OCI-LY7 (cell line): Measurements from ENCODE around the gene CHAF1A. TPM values are rescaled to one million over a fixed set of nuclear protein-coding genes. Genes with fewer than 3 reads are reported as not detected.

ENCODE experiments used
- BruUV-seq: library from RNA; stranded (reverse); fragments of 400-500 nt; replicated peaks from 2 replicates; lab custom pipeline; 2021; lab: Mats Ljungman, UMichigan
- CTCF ChIA-PET: fragments of 300-600 bp; sonication (Branson Sonifier 250); formaldehyde crosslinking; loops from one replicate; lab custom pipeline; 2022; ENCODE audit warnings: antibody characterized with exemption; ENCODE audit not compliant: unreplicated experiment; lab: Charles Lee
- POLR2A ChIA-PET: fragments of 300-600 bp; sonication (Branson Sonifier 250); formaldehyde crosslinking; loops from one replicate; lab custom pipeline; 2022; ENCODE audit warnings: antibody characterized with exemption; lab: Charles Lee
- DNase-seq: peaks from one replicate; pipeline ENCODE4 v3.0.0-alpha.2; 2015; ENCODE audit warnings: low spot score
- H2AFZ ChIP-seq: fragments of 200-600 bp; sonication (generic), shearing (Covaris generic); 2 replicates; pipeline ENCODE4 v1.6.1; 2014; ENCODE audit warnings: mild to moderate bottlenecking, antibody characterized with exemption, low read length, moderate library complexity
- H3K27ac ChIP-seq: fragments of 200-600 bp; sonication (generic); 2 replicates; pipeline ENCODE4 v1.5.1; 2014; ENCODE audit warnings: mixed run types, low read depth, mild to moderate bottlenecking, moderate library complexity, low read length, inconsistent platforms; ENCODE audit not compliant: poor library complexity, severe bottlenecking
- H3K36me3 ChIP-seq: fragments of 200-600 bp; sonication (generic); 2 replicates; pipeline ENCODE4 v1.6.1; 2014; ENCODE audit warnings: mild to moderate bottlenecking, antibody characterized with exemption, low read length, moderate library complexity, mixed read lengths; ENCODE audit not compliant: insufficient read depth
- H3K4me1 ChIP-seq: fragments of 200-600 bp; sonication (generic); 2 replicates; pipeline ENCODE4 v1.5.1; 2014; ENCODE audit warnings: mild to moderate bottlenecking, low read length; ENCODE audit not compliant: insufficient read depth, poor library complexity, severe bottlenecking
- H3K4me2 ChIP-seq: fragments of 200-600 bp; sonication (generic); 2 replicates; pipeline ENCODE4 v1.6.1; 2014; ENCODE audit warnings: mild to moderate bottlenecking, low read length
- H3K4me3 ChIP-seq: fragments of 200-600 bp; sonication (generic); 2 replicates; pipeline ENCODE4 v1.5.1; 2014; ENCODE audit warnings: mild to moderate bottlenecking, low read depth, low read length; ENCODE audit not compliant: poor library complexity, severe bottlenecking
- H3K79me2 ChIP-seq: fragments of 200-600 bp; sonication (generic); 2 replicates; pipeline ENCODE4 v1.6.1; 2016; ENCODE audit warnings: low read depth, mild to moderate bottlenecking, low read length, moderate library complexity, mixed read lengths; ENCODE audit not compliant: insufficient read depth
- H3K9me2 ChIP-seq: fragments of 200-600 bp; sonication (generic); 2 replicates; pipeline ENCODE4 v1.6.1; 2016; ENCODE audit warnings: mild to moderate bottlenecking, low read length, mixed read lengths; ENCODE audit not compliant: insufficient read depth
- H3K9me3 ChIP-seq: fragments of 200-600 bp; sonication (generic); 2 replicates; pipeline ENCODE4 v1.6.1; 2014; ENCODE audit warnings: mild to moderate bottlenecking, mixed run types, low read length, mixed read lengths
- H4K20me1 ChIP-seq: fragments of 200-600 bp; sonication (generic); 2 replicates; pipeline ENCODE4 v1.6.1; 2014; ENCODE audit warnings: mild to moderate bottlenecking, antibody characterized with exemption, low read length, moderate library complexity, mixed read lengths; ENCODE audit not compliant: insufficient read depth
- EZH2phosphoT487 ChIP-seq: fragments of 200-600 bp; sonication (generic); IDR thresholded peaks from 2 replicates; pipeline ENCODE4 v1.6.1; 2018; ENCODE audit warnings: low read depth, borderline replicate concordance, mild to moderate bottlenecking, mixed run types, antibody characterized with exemption, low read length, moderate library complexity, mixed read lengths
- intact Hi-C: fragments of 100-400 bp; cut with micrococcal nuclease; formaldehyde crosslinking; loops from one replicate; pipeline ENCODE4 v1.10.0; 2022; ENCODE audit not compliant: unreplicated experiment
- total RNA-seq, 2 experiments: library from RNA; depleted of rRNA in 1 of 2; stranded (reverse); fragments of >200 nt in 1 of 2; shearing (Covaris generic) in 1 of 2; gene quantifications; 2 replicates each; pipeline ENCODE4 v1.2.3, GENCODE V29; 2014 to 2022
- TF ChIP-seq, protein P1 (sequence below): fragments of 200-600 bp; sonication (generic); conservative IDR thresholded peaks from 2 replicates; pipeline ENCODE4 v1.5.1; 2014; ENCODE audit warnings: mild to moderate bottlenecking, antibody characterized with exemption, low read length, moderate library complexity, mixed read lengths

CHAF1A gene
- total RNA-seq, 2 experiments from 2014 or later = 107 to 119 TPM

DNA sequence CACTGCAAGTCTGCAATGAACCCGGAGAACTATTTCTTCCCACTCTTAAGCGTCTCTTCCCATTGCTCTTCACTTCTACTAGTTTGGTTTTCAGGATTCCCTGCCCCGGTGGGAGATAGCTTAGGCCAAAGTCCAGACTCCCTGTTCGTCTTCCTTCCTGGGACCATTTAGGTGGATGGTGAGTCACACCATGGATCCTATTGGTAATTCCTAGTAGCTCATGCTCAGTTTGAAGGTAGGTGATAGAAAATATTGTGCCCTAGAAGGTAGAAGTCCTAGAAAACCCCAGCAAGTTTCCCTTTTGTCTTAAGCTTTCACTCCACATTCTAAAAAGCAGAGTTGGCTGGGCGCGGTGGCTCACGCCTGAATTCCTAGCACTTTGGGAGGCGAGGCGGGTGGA is 13.8 kb downstream of the CHAF1A start:
- no peaks in the 10 kb centered on the region for H3K9me2 ChIP-seq
- POLR2A ChIA-PET = interaction anchor here (1.0 to 1.1 kb wide), 2 partner anchors 9 to 12 kb away, joined by 4 to 6 read pairs; no protein-coding TSS in a partner anchor

DNA sequence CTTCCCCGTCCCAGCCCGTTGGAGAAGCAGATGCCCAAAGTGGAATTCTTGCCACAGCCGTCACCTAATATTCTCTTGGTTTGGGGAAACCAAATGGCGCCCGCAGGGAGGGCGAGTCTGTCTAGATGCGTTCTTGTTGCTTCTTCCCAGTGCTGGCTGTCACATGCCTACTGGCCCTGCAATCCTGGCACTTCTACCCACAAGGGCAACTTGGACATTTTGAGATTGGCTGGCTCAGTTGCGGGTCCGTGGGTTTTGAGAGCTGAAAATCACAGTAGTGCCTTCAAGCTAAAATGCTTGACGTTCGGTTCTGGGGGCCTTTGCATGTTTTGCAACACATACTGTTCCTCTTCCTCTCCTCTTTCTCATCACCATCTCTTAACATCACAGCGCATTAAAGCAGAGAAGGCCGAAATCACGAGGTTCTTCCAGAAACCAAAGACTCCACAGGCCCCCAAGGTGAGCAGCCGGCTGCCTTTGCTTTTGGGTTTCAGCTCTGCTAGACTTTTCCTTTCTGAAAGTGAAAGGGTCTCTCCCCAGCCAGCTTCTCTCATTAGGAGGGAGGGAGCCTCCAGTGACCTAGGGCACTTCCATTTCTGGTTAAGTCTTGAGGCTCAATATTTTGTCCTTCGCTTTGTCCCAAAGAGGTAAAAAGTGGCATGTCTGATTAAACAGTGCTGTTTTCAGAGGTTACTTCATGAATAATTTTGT is 21.1 kb downstream of the CHAF1A start:
- H3K9me2 ChIP-seq = no peaks in the 10 kb centered on the region
- peaks cover 87% of the 10 kb centered on the region for H3K36me3 ChIP-seq
- no peak overlapping the region for H3K4me3 ChIP-seq
- POLR2A ChIA-PET = interaction anchor here (0.6 to 0.7 kb wide), 2 partner anchors 47 to 141 kb away, joined by 3 to 6 read pairs; no protein-coding TSS in a partner anchor
- intact Hi-C loops = no loop called here
- no peak for DNase-seq
- TF ChIP-seq, protein P1, sequence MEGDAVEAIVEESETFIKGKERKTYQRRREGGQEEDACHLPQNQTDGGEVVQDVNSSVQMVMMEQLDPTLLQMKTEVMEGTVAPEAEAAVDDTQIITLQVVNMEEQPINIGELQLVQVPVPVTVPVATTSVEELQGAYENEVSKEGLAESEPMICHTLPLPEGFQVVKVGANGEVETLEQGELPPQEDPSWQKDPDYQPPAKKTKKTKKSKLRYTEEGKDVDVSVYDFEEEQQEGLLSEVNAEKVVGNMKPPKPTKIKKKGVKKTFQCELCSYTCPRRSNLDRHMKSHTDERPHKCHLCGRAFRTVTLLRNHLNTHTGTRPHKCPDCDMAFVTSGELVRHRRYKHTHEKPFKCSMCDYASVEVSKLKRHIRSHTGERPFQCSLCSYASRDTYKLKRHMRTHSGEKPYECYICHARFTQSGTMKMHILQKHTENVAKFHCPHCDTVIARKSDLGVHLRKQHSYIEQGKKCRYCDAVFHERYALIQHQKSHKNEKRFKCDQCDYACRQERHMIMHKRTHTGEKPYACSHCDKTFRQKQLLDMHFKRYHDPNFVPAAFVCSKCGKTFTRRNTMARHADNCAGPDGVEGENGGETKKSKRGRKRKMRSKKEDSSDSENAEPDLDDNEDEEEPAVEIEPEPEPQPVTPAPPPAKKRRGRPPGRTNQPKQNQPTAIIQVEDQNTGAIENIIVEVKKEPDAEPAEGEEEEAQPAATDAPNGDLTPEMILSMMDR = no peak
- TF ChIP-seq EZH2phosphoT487 = no peak
- H3K9me3 ChIP-seq = no peaks in the 10 kb centered on the region
- H3K4me1 ChIP-seq = no peaks in the 10 kb centered on the region
- H2AFZ ChIP-seq = no peak overlapping the region
- CTCF ChIA-PET = no interaction called here
- no peaks in the 10 kb centered on the region for H3K79me2 ChIP-seq
- H4K20me1 ChIP-seq = no peaks in the 10 kb centered on the region
- no TSS peak for BruUV-seq
- no peak overlapping the region for H3K4me2 ChIP-seq
- H3K27ac ChIP-seq = no peak overlapping the region

More for the DNA sequence above, 13.8 kb downstream of the CHAF1A start:
- intact Hi-C loops = no loop called here
- Histone ChIP-seq H3K4me2 (no peak overlapping the region), H3K4me1 (peaks cover 3% of the 10 kb centered on the region), H3K27ac (no peak overlapping the region), H3K36me3 (peaks cover 97% of the 10 kb centered on the region), H4K20me1 (peaks cover 10% of the 10 kb centered on the region), H3K79me2 (peaks cover 68% of the 10 kb centered on the region), H2AFZ (no peak overlapping the region), H3K9me3 (no peaks in the 10 kb centered on the region), H3K4me3 (no peak overlapping the region)
- no peak for DNase-seq
- TF ChIP-seq, protein P1 = no peak
- no peak for TF ChIP-seq EZH2phosphoT487
- no TSS peak for BruUV-seq
- CTCF ChIA-PET = no interaction called here

DNA sequence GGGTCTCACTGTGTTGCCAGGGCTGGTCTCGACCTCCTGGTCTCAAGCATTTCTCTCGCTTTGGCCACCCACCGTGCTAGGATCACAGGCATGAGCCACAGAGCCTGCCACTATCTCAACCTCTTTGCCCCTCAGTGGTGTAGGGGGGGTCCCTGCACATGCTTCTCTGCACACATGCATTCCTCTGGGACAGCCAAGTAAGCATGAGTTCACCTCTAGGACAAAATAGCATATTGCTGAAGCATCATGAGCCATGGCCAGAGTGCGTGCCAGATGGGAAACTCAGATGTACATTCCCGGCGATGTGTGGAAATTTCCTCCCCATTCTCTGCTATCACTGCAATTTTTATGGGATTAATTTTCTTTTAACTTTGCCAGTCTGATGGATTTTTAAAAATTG is 23.1 kb downstream of the CHAF1A start:
- no TSS peak for BruUV-seq
- Histone ChIP-seq H2AFZ (no peak overlapping the region), H3K27ac (no peak overlapping the region), H3K9me3 (no peaks in the 10 kb centered on the region), H3K4me2 (no peak overlapping the region), H3K36me3 (peaks cover 88% of the 10 kb centered on the region), H3K4me3 (no peak overlapping the region), H3K9me2 (no peaks in the 10 kb centered on the region), H3K4me1 (no peaks in the 10 kb centered on the region), H4K20me1 (no peaks in the 10 kb centered on the region), H3K79me2 (no peaks in the 10 kb centered on the region)
- TF ChIP-seq, protein P1 = no peak
- TF ChIP-seq EZH2phosphoT487 = no peak
- ChIA-PET POLR2A (no interaction called here), CTCF (no interaction called here)
- intact Hi-C loops = no loop called here
- no peak for DNase-seq
